ENCODE results near the gene RAB29. TPM values are rescaled to one million over a fixed set of nuclear protein-coding genes. Genes with fewer than 3 reads are reported as not detected.

Gene RAB29
- total RNA-seq, 4 donors from 2014 or later: 8.4 to 13.8 (median 10.7) TPM

DNA sequence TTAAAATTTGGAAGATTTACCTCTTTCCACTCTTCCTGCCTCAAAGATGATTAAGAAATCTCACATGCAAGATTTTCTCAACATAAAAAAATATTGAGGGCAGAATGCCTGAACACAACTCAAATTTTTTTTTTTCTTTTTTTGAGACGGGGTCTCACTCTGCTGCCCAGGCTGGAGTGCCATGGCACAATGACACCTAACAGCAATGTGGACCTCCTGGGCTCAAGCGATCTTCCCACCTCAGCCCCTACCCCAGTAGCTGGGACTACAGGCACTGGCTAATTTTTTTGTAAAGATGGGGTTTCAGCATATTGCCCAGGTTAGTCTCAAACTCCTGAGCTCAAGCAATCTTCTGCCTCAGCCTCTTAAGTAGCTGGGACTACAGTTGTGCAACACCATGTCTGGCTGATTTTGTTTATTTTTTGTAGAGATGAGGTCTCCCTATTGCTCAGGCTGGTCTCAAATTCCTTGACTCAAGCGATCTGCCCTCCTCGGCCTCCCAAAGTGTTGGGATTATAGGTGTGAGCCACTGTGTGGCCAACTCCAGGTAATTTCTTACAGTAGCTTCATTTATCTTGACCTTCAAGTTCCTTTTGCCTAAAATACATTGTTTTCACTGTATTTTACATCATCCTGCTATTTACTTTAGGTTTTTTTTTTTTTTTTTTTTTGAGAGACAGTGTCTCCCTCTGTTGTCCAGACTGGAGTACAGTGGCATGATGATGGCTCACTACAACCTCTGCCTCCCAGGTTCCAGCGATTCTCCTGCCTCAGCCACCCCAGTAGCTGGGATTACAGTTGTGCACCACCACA is 35.7 kb downstream of the RAB29 start:
- in situ Hi-C loops (cut with MboI; ENCODE audit: low sequenced_read_pairs in 4 of 4): no loop called here
- Histone ChIP-seq H3K27me3 (no peaks in the 10 kb centered on the region), H3K4me1 (peaks cover 20 to 28% of the 10 kb centered on the region in 2 donors), H3K27ac (no peak overlapping the region), H3K36me3 (peaks cover 0 to 4% of the 10 kb centered on the region in 2 donors), H3K9me3 (no peaks in the 10 kb centered on the region), H3K4me3 (no peak overlapping the region)
- intact Hi-C loops (cut with DNase I; ENCODE audit: low total_unique reads): no loop called here
- TF ChIP-seq, protein P1, sequence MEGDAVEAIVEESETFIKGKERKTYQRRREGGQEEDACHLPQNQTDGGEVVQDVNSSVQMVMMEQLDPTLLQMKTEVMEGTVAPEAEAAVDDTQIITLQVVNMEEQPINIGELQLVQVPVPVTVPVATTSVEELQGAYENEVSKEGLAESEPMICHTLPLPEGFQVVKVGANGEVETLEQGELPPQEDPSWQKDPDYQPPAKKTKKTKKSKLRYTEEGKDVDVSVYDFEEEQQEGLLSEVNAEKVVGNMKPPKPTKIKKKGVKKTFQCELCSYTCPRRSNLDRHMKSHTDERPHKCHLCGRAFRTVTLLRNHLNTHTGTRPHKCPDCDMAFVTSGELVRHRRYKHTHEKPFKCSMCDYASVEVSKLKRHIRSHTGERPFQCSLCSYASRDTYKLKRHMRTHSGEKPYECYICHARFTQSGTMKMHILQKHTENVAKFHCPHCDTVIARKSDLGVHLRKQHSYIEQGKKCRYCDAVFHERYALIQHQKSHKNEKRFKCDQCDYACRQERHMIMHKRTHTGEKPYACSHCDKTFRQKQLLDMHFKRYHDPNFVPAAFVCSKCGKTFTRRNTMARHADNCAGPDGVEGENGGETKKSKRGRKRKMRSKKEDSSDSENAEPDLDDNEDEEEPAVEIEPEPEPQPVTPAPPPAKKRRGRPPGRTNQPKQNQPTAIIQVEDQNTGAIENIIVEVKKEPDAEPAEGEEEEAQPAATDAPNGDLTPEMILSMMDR (IDR thresholded peaks at IDR 0.05 in 4 of 5, conservative IDR thresholded peaks at IDR 0.05 in 1 of 5): no peak
- DNase-seq: no peak
- ATAC-seq: no peak

DNA sequence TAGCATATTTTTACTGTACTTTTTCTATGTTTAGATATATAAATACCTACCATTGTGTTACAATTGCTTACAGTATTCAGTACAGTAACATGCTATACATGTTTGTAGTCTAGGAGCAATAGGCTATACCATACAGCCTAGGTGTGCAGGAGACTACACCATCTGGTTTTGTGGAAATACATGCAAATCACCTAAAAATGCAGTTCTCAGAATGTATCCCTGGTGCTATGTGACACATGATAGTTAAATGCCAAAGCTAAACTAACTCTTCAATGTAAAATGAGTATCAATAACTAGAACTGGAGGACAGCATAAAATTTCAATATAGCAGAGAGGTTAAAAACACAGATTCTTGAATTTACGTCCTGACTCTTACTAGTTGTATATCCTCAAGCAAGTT is 40.1 kb downstream of the RAB29 start:
- peaks cover 0 to 4% of the 10 kb centered on the region in 2 donors for H3K36me3 ChIP-seq
- peaks cover 13 to 25% of the 10 kb centered on the region in 2 donors for H3K4me1 ChIP-seq
- H3K9me3 ChIP-seq: no peaks in the 10 kb centered on the region
- in situ Hi-C loops (cut with MboI; ENCODE audit: low sequenced_read_pairs in 4 of 4): no loop called here
- no peak overlapping the region for H3K27ac ChIP-seq
- DNase-seq: no peak
- no peak overlapping the region for H3K4me3 ChIP-seq
- TF ChIP-seq, protein P1 (IDR thresholded peaks at IDR 0.05 in 4 of 5, conservative IDR thresholded peaks at IDR 0.05 in 1 of 5): no peak
- TF ChIP-seq POLR2A (IDR thresholded peaks at IDR 0.05): no peak
- H3K27me3 ChIP-seq: no peaks in the 10 kb centered on the region
- intact Hi-C loops (cut with DNase I; ENCODE audit: low total_unique reads): no loop called here
- ATAC-seq: no peak

DNA sequence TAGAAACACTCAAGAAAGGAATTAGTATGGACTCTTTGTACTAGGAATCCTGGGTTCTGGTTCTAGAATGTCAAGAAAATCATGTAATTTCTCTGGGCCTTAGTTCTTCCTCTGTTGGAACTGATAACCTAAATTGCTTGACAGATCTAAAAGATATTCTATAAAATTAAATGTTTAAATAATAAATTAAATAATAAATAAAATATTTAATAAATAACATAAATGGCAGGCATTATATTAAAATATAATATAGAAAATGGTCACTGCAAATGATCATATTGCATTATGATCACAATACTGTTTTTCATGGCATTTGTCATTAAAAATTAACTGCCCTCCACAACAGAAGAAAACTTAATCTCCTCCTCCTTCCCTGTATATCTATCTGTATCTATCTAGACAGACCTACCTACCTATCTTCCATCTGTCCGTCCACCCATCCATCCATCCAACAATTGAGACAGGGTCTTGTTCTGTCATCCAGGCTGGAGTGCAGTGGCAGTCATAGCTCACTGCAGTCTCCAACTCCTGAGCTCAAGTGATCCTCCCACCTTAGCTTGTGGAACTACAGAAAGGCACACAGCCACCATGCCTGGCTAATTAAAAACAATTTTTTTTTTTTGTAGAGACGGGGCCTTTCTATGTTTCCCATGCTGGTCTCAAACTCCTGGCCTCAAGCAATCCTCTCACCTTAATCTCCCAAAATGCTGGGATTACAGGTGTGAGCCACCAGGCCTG is 41.7 kb downstream of the RAB29 start:
- no peaks in the 10 kb centered on the region for H3K9me3 ChIP-seq
- H3K27me3 ChIP-seq: no peaks in the 10 kb centered on the region
- intact Hi-C loops (cut with DNase I; ENCODE audit: low total_unique reads): no loop called here
- DNase-seq (no peak), ATAC-seq (no peak)
- H3K4me1 ChIP-seq: peaks cover 9 to 32% of the 10 kb centered on the region in 2 donors
- peaks cover 0 to 4% of the 10 kb centered on the region in 2 donors for H3K36me3 ChIP-seq
- no peak overlapping the region for H3K4me3 ChIP-seq
- TF ChIP-seq POLR2A (IDR thresholded peaks at IDR 0.05): no peak
- TF ChIP-seq, protein P1 (IDR thresholded peaks at IDR 0.05 in 4 of 5, conservative IDR thresholded peaks at IDR 0.05 in 1 of 5): no peak
- H3K27ac ChIP-seq: peak overlapping the region in 2 of 4 donors; percentile 8 to 51
- in situ Hi-C loops (cut with MboI; ENCODE audit: low sequenced_read_pairs in 4 of 4): no loop called here

DNA sequence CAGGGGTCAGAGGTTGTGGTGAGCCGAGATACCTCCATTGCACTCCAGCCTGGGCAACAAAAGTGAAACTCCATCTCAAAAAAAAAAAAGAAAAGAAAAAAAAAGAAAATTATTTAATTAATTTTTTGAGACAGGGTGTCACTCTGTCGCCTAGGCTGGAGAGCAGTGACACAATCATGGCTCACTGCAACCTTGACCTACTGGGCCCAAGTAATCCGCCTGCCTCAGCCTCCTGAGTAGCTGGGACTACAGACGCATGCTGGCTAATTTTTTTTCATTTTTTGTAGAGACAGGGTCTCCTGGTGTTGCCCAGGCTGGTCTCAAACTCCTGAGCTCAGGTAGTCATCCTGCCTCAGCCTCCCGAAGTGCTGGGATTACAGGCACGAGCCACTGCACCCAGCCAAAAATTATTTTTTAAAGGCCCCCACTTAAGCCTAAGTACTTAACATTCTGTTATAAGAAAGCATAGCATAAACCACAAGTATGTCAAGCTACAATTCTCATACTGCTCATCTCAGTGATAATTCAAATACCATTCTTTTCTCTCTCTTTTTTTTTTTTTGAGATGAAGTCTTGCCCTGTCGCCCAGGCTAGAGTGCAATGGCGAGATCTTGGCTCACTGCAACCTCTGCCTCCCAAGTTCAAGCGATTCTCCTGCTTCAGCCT is 45.2 kb downstream of the RAB29 start:
- ATAC-seq: no peak
- TF ChIP-seq POLR2A (IDR thresholded peaks at IDR 0.05): no peak
- TF ChIP-seq, protein P1 (IDR thresholded peaks at IDR 0.05 in 4 of 5, conservative IDR thresholded peaks at IDR 0.05 in 1 of 5): no peak

More for the DNA sequence above, 45.2 kb downstream of the RAB29 start:
- intact Hi-C loops (cut with DNase I; ENCODE audit: low total_unique reads) (no loop called here), in situ Hi-C loops (cut with MboI; ENCODE audit: low sequenced_read_pairs in 4 of 4) (no loop called here)
- H3K9me3 ChIP-seq: no peaks in the 10 kb centered on the region
- no peak for DNase-seq
- no peaks in the 10 kb centered on the region for H3K27me3 ChIP-seq
- H3K36me3 ChIP-seq: peaks cover 0 to 6% of the 10 kb centered on the region in 2 donors
- H3K4me3 ChIP-seq: no peak overlapping the region
- peaks cover 14 to 19% of the 10 kb centered on the region in 2 donors for H3K4me1 ChIP-seq
- H3K27ac ChIP-seq: no peak overlapping the region

Data from gastrocnemius medialis (tissue), 4 donors.